CD4-positive, alpha-beta T cell treated with Interleukin-12 subunit alpha and Interleukin-12 subunit beta, for 1 hour (primary cell): Measurements from ENCODE around the gene FNDC11.

ENCODE experiments used
- DNase-seq: peaks from one replicate; pipeline ENCODE4 v3.0.0-alpha.2; 2020

The FNDC11 gene

GRCh38 chr20:63585616-63586565 is 31.9 kb downstream of the FNDC11 start:
- DNase-seq, result no peak

- DNase-seq, result no peak
Measured at GRCh38 chr20:63586797-63587196, 32.8 kb downstream of the FNDC11 start.

DNA sequence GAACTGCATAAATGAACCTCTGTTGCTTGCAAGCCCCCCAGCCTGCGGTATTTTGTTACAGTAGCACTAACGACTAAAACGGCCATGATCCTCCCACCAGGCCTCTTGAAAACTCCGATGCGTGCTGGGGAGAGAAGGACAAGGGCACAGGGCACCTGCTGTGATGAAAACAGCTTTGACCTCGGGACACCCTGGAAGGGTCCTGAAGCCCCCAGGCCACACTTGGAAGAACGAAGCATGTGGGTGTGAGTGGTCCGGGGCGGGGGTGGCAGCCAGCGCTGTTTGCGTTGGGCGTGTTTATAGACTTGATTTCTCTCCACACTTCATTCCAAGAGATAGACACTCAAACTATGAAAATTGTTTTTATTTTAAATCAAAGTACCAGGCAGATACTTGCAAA is 33.3 kb downstream of the FNDC11 start:
- DNase-seq, result no peak

- DNase-seq, result no peak
Measured at GRCh38 chr20:63587776-63588591, 34.0 kb downstream of the FNDC11 start.

DNA sequence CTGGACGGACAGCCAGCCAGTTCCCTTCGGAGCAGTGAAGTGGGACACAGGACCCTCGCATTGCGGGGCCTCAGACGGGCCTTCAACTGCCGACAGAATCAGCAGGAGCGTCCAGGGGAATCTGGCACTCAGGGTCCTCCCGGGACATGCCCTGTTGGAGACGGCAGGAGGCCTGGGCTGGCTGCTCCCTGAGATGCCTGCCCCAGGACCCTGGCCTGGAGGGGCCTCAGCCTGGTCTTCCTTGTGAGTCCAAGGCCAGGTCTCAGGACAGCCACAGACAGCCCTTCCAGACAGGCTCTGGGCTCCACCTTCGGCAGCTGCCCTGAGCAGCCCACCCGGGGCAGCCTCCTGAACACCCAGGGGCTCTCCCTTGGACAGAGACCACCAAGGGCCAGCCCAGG is 34.7 kb downstream of the FNDC11 start:
- no peak for DNase-seq

GRCh38 chr20:63589261-63590217 is 35.6 kb downstream of the FNDC11 start:
- no peak for DNase-seq

DNA sequence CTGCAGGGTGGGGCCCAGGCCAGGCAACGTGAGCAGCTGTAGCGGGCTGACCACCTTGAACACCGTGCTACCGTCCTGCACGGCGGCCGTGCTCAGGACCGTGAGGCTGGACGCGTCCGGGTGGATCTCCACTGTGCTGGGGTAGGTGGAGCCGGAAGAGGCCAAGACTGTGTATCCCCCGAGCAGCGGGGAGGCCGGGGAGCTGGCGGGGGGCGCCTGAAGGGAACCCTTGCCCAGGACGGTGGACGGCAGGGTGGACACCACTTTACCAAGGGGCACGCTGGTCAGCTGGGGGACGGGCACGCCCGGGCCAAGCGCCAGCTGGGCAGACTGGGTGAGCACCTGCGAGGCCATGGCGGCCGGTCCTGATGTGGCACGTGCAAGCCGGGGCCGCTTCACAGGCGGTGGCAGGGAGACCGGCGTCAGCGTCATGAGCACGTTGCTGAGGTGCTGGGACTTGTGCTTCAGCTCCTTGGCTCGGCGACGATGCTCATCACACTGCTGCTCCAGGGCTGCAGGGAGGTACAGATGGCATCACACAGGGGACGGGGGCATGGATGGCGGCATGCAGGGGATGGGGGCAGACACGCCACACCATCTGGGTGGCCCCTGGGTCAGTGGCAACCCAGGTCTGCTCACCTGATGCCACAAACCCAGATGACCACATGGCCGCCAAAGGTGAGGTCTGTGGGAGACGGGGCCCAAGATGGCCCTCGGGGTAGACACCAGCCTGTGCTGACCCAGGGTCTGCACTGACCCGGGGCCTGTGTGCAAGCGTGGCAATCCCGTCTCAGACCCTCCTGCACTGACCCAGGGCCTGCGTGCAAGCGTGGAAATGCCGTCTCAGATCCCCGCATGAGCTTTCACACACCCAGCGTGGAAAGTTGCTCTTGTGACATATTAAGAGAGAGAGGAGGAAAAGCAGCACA is 36.5 kb downstream of the FNDC11 start:
- no peak for DNase-seq

- DNase-seq, result no peak
Measured at GRCh38 chr20:63591147-63591533, 37.2 kb downstream of the FNDC11 start.

GRCh38 chr20:63591786-63592355 is 37.9 kb downstream of the FNDC11 start:
- DNase-seq, result no peak

- DNase-seq, result no peak
Measured at GRCh38 chr20:63592661-63593060, 38.7 kb downstream of the FNDC11 start.

- DNase-seq, result no peak
Measured at GRCh38 chr20:63594043-63594561, 40.1 kb downstream of the FNDC11 start.

DNA sequence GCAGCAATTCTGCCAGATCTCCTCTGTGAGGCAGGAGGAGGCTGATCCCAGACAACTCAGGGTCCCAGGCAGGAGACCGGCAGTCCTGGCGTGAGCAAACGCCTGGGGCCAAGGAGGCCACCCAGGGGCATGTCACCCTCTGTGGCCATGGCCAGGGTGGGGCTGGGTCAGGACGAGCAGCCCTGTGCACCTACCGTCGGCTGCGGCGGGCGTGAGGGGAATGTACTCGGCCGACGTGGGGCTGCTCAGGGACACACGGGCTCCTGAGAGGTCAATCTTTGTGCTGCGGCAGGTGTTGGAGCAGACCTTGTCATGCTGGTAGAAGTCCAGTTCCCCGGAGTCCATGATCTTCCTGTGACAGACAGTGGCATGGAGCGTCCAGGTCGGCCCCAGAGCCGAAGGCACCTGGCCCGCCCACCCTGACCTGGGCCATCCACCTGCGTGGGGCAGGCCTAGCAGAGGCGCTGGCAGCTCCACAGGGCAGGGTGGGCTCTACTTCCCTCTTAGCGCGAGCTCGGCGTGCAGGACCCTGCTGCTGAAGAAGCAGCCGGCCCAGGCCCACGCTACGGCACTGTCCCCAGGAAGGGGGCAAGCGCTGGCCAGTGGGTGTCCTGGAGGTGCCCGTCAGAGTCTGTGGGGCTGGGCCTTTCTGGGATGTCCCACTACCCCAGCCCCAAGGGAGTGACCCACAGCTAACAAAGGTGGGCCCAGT is 41.6 kb downstream of the FNDC11 start:
- DNase-seq, result no peak

- DNase-seq, result no peak
Measured at GRCh38 chr20:63596423-63596822, 42.5 kb downstream of the FNDC11 start.

GRCh38 chr20:63597651-63598478 is 43.9 kb downstream of the FNDC11 start:
- no peak for DNase-seq

- no peak for DNase-seq
Measured at GRCh38 chr20:63598479-63599395, 44.8 kb downstream of the FNDC11 start.

DNA sequence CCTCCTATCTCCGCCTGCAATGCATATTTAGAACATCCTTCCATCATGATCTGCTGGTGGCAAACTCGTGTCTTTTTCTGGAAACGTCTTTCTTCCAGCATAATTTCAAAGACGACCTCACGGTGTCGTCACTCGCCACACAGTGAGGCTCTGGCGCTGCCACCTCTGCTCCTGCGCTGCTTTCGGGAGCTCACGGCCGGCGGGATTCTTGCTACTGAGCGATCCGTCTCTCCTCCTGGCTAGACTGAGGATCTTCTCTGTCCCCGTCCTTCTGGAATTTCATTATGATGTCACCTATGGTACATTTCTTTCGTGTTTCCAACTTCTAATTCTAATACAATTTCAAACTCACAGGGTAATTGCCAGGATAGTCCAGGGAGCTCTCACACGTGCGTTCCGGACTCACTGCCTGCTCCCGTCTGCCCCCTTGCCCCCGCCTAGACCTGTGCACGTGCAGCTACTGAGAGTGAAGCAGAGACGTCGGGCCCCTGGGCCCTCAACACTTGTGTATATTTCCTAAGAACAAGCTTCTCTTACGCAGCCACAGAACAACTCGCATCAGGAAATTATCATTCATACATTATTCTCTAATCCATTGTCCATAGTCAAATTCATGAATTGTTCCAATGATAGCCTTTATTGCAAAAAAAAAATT is 45.6 kb downstream of the FNDC11 start:
- DNase-seq, result no peak

DNA sequence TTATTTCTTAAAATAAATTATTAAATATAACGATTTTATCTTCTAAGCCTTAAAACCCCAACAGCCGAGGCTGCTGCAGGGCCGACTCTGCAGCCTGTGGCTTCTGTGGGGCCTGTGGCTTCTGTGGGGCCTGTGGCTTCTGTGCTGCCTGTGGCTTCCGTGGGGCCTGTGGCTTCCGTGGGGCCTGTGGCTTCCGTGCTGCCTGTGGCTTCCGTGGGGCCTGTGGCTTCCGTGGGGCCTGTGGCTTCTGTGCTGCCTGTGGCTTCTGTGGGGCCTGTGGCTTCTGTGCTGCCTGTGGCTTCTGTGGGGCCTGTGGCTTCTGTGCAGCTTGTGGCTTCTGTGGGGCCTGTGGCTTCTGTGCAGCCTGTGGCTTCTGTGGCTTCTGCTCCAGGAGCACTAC is 47.7 kb downstream of the FNDC11 start:
- peak; percentile 66 for DNase-seq

- DNase-seq, result no peak
Measured at GRCh38 chr20:63602321-63602720, 48.4 kb downstream of the FNDC11 start.
